OCI-LY1 (cell line): ENCODE measurements around the gene EIF1B.

ENCODE experiments used
- H2AFZ ChIP-seq: fragments of 200-600 bp; sonication (generic), shearing (Covaris generic); 2 replicates; pipeline ENCODE4 v1.6.0; 2014; ENCODE audit warnings: antibody characterized with exemption, mild to moderate bottlenecking, low read length
- H3F3A ChIP-seq: fragments of 200-600 bp; sonication (generic), shearing (Covaris generic); 2 replicates; pipeline ENCODE4 v1.6.0; 2014; ENCODE audit warnings: mild to moderate bottlenecking, antibody characterized with exemption, low read length, moderate library complexity; ENCODE audit not compliant: insufficient read depth
- H3K27ac ChIP-seq: fragments of 200-600 bp; sonication (generic); 2 replicates; pipeline ENCODE4 v1.5.1; 2014; ENCODE audit warnings: low read length, mixed run types, mild to moderate bottlenecking, low read depth; ENCODE audit not compliant: poor library complexity, severe bottlenecking
- H3K27me3 ChIP-seq: fragments of 200-600 bp; sonication (generic); 2 replicates; pipeline ENCODE4 v1.6.0; 2014; ENCODE audit warnings: antibody characterized with exemption, mild to moderate bottlenecking, low read length, moderate library complexity; ENCODE audit not compliant: insufficient read depth
- H3K36me3 ChIP-seq: fragments of 200-600 bp; sonication (generic); 2 replicates; pipeline ENCODE4 v1.6.1; 2014; ENCODE audit warnings: mild to moderate bottlenecking, antibody characterized with exemption, low read length, moderate library complexity, mixed read lengths; ENCODE audit not compliant: insufficient read depth
- H3K4me1 ChIP-seq: fragments of 200-600 bp; sonication (generic); 2 replicates; pipeline ENCODE4 v1.5.1; 2014; ENCODE audit warnings: mild to moderate bottlenecking, low read length, moderate library complexity; ENCODE audit not compliant: insufficient read depth, severe bottlenecking
- H3K4me2 ChIP-seq: fragments of 200-600 bp; sonication (generic), shearing (Covaris generic); 2 replicates; pipeline ENCODE4 v1.6.1; 2014; ENCODE audit warnings: low read length
- H3K4me3 ChIP-seq: fragments of 200-600 bp; sonication (generic); 2 replicates; pipeline ENCODE4 v1.5.1; 2014; ENCODE audit warnings: low read length, low read depth, mild to moderate bottlenecking, mixed read lengths; ENCODE audit not compliant: poor library complexity, severe bottlenecking
- H3K79me2 ChIP-seq: fragments of 200-600 bp; shearing (Covaris generic); 2 replicates; pipeline ENCODE4 v1.6.1; 2016; ENCODE audit warnings: mixed run types, low read length, mixed read lengths; ENCODE audit not compliant: insufficient read depth
- H3K9ac ChIP-seq: fragments of 200-600 bp; sonication (generic), shearing (Covaris generic); 2 replicates; pipeline ENCODE4 v1.6.1; 2014; ENCODE audit warnings: mild to moderate bottlenecking, low read length, mixed read lengths
- H3K9me2 ChIP-seq: fragments of 200-600 bp; sonication (generic), shearing (Covaris generic); 2 replicates; pipeline ENCODE4 v1.6.1; 2014; ENCODE audit warnings: low read depth, mild to moderate bottlenecking, low read length, mixed read lengths
- H3K9me3 ChIP-seq: fragments of 200-600 bp; shearing (Covaris generic); 2 replicates; pipeline ENCODE4 v1.6.1; 2014; ENCODE audit warnings: low read length, mixed read lengths
- H4K20me1 ChIP-seq: fragments of 200-600 bp; sonication (generic), shearing (Covaris generic); 2 replicates; pipeline ENCODE4 v1.6.0; 2016; ENCODE audit warnings: mild to moderate bottlenecking, low read length; ENCODE audit not compliant: insufficient read depth
- EZH2 ChIP-seq: fragments of 200-600 bp; sonication (generic), shearing (Covaris generic); IDR thresholded peaks from 2 replicates; pipeline ENCODE4 v1.8.0; 2017; ENCODE audit warnings: borderline replicate concordance, mixed run types, mild to moderate bottlenecking, antibody characterized with exemption, low read length, moderate library complexity, mixed read lengths
- TF ChIP-seq, protein P1 (sequence below): fragments of 200-600 bp; sonication (generic), shearing (Covaris generic); IDR thresholded peaks from 2 replicates; pipeline ENCODE4 v1.5.1; 2017; ENCODE audit warnings: mild to moderate bottlenecking, antibody characterized with exemption, low read length, moderate library complexity, mixed read lengths

The EIF1B gene

GRCh38 chr3:40341671-40342070 lies 32.2 kb downstream of the EIF1B start:
- no peak overlapping the region for H3K9ac ChIP-seq
- H3K4me3 ChIP-seq = no peak overlapping the region
- TF ChIP-seq, protein P1, sequence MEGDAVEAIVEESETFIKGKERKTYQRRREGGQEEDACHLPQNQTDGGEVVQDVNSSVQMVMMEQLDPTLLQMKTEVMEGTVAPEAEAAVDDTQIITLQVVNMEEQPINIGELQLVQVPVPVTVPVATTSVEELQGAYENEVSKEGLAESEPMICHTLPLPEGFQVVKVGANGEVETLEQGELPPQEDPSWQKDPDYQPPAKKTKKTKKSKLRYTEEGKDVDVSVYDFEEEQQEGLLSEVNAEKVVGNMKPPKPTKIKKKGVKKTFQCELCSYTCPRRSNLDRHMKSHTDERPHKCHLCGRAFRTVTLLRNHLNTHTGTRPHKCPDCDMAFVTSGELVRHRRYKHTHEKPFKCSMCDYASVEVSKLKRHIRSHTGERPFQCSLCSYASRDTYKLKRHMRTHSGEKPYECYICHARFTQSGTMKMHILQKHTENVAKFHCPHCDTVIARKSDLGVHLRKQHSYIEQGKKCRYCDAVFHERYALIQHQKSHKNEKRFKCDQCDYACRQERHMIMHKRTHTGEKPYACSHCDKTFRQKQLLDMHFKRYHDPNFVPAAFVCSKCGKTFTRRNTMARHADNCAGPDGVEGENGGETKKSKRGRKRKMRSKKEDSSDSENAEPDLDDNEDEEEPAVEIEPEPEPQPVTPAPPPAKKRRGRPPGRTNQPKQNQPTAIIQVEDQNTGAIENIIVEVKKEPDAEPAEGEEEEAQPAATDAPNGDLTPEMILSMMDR = no peak
- TF ChIP-seq EZH2 = no peak
- H3K79me2 ChIP-seq = no peaks in the 10 kb centered on the region
- H3F3A ChIP-seq = no peaks in the 10 kb centered on the region
- H3K27ac ChIP-seq = no peak overlapping the region
- H3K4me1 ChIP-seq = no peaks in the 10 kb centered on the region
- H3K4me2 ChIP-seq = no peak overlapping the region
- no peaks in the 10 kb centered on the region for H3K9me3 ChIP-seq
- H2AFZ ChIP-seq = no peak overlapping the region
- no peaks in the 10 kb centered on the region for H3K9me2 ChIP-seq
- no peaks in the 10 kb centered on the region for H4K20me1 ChIP-seq
- no peaks in the 10 kb centered on the region for H3K27me3 ChIP-seq
- no peaks in the 10 kb centered on the region for H3K36me3 ChIP-seq

DNA sequence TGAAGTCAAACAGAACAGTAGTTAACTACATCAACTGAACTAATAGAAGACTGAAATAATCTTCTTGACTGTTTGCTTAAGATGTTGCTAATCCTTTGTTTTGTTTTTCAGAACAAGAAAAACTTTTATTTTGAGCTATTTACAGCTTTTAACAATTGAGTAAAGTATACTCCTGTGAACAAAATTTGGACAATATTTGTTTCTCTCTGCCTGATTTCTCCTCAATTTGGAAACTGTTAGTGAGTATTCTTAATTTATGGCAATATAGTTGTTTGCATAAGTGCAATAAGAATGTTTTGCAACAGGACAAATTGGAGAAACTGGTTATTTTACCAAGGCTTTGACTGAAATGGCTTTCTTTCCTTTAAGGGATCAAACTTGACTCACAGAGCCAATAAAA lies 41.0 kb downstream of the EIF1B start:
- no peaks in the 10 kb centered on the region for H3K79me2 ChIP-seq
- H3K27me3 ChIP-seq = no peaks in the 10 kb centered on the region
- H4K20me1 ChIP-seq = no peaks in the 10 kb centered on the region
- no peak overlapping the region for H3K9ac ChIP-seq
- H3K4me3 ChIP-seq = no peak overlapping the region
- H3K4me1 ChIP-seq = no peaks in the 10 kb centered on the region
- no peak overlapping the region for H2AFZ ChIP-seq
- no peak overlapping the region for H3K4me2 ChIP-seq
- H3F3A ChIP-seq = no peaks in the 10 kb centered on the region
- H3K9me3 ChIP-seq = no peaks in the 10 kb centered on the region
- H3K9me2 ChIP-seq = no peaks in the 10 kb centered on the region
- H3K36me3 ChIP-seq = no peaks in the 10 kb centered on the region
- no peak overlapping the region for H3K27ac ChIP-seq
- no peak for TF ChIP-seq EZH2
- TF ChIP-seq, protein P1 = no peak

GRCh38 chr3:40355410-40355809 lies 45.9 kb downstream of the EIF1B start:
- H3K4me1 ChIP-seq = no peaks in the 10 kb centered on the region
- H3K9ac ChIP-seq = no peak overlapping the region
- H3K4me3 ChIP-seq = no peak overlapping the region
- H3K9me2 ChIP-seq = no peaks in the 10 kb centered on the region
- TF ChIP-seq EZH2 = no peak
- TF ChIP-seq, protein P1 = no peak
- H3F3A ChIP-seq = no peaks in the 10 kb centered on the region
- no peak overlapping the region for H2AFZ ChIP-seq
- H3K79me2 ChIP-seq = no peaks in the 10 kb centered on the region
- no peak overlapping the region for H3K27ac ChIP-seq
- H3K27me3 ChIP-seq = no peaks in the 10 kb centered on the region; the same call in 1 of the 2 replicates
- H4K20me1 ChIP-seq = no peaks in the 10 kb centered on the region
- H3K9me3 ChIP-seq = no peaks in the 10 kb centered on the region
- H3K4me2 ChIP-seq = no peak overlapping the region
- no peaks in the 10 kb centered on the region for H3K36me3 ChIP-seq
